ENCODE results near the gene GART. TPM values are rescaled to one million over a fixed set of nuclear protein-coding genes. Genes with fewer than 3 reads are reported as not detected.

The GART gene
- total and polyA plus RNA-seq, 12 donors = 15.1 to 80.8 (median 59.5) TPM

DNA sequence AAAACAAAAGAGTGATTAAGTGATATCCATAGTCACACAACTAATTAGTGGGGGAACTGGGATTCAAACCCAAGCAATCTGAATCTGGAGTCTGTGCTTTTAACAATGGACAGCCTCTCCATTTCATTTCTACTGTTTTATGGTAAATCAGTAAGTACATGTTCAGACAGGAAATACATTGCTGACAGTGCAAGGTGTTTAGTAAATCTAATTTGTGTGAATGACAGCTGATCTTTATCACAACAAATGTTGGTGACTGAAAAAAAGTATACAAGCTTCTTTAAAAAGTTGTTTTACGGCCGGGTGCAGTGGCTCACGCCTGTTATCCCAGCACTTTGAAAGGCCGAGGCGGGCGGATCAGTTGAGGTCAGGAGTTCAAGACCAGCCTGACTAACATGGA, 26.0 kb upstream of the GART start:
- intact Hi-C loops (cut with DNase I) = no loop called here
- H3K4me1 ChIP-seq (replicated peaks in 1 of 2) = peaks cover 3 to 30% of the 10 kb centered on the region in 2 donors
- 68 to 83% (median 77%) methylated on average over 6 of the region's 6 CpGs for WGBS, 4 donors
- H3K9me3 ChIP-seq (replicated peaks in 1 of 3) = peaks cover 0 to 5% (median 0%) of the 10 kb centered on the region in 3 donors
- DNase-seq = no peak
- H3K27me3 ChIP-seq = no peaks in the 10 kb centered on the region
- peaks cover 0 to 77% of the 10 kb centered on the region in 2 donors for H3K36me3 ChIP-seq (replicated peaks in 1 of 2)
- no peak for TF ChIP-seq CTCF (IDR thresholded peaks at IDR 0.05)
- peak overlapping the region in 1 of 5 donors; percentile 63 for H3K27ac ChIP-seq
- H3K4me3 ChIP-seq = no peak overlapping the region

- H3K27me3 ChIP-seq = no peaks in the 10 kb centered on the region
- no peak for TF ChIP-seq CTCF (IDR thresholded peaks at IDR 0.05)
- TF ChIP-seq POLR2A (IDR thresholded peaks at IDR 0.05) = no peak
- H3K4me1 ChIP-seq (replicated peaks in 1 of 2) = peaks cover 0 to 23% of the 10 kb centered on the region in 2 donors
- no peak overlapping the region for H3K4me3 ChIP-seq
- H3K27ac ChIP-seq = no peak overlapping the region
- intact Hi-C loops (cut with DNase I) = no loop called here
- H3K9me3 ChIP-seq (replicated peaks in 1 of 3) = peaks cover 0 to 5% (median 0%) of the 10 kb centered on the region in 3 donors
- WGBS, 4 donors = 93 to 98% (median 94%) methylated on average over 2 of the region's 2 CpGs
- no peak for DNase-seq
- peaks cover 0 to 77% of the 10 kb centered on the region in 2 donors for H3K36me3 ChIP-seq (replicated peaks in 1 of 2)
Observed at GRCh38 chr21:33566514-33566913, 24.6 kb upstream of the GART start.

GRCh38 chr21:33562389-33562788, 20.5 kb upstream of the GART start:
- Histone ChIP-seq H3K36me3 (replicated peaks in 1 of 2) (peaks cover 0 to 77% of the 10 kb centered on the region in 2 donors), H3K9me3 (replicated peaks in 1 of 3) (no peaks in the 10 kb centered on the region), H3K4me3 (no peak overlapping the region), H3K27ac (no peak overlapping the region), H3K27me3 (no peaks in the 10 kb centered on the region), H3K4me1 (replicated peaks in 1 of 2) (peaks cover 0 to 20% of the 10 kb centered on the region in 2 donors)
- intact Hi-C loops (cut with DNase I) = no loop called here
- TF ChIP-seq POLR2A (IDR thresholded peaks at IDR 0.05) (no peak), CTCF (IDR thresholded peaks at IDR 0.05) (no peak)
- DNase-seq = no peak
- WGBS, 4 donors = 91 to 98% (median 98%) methylated on average over 2 of the region's 2 CpGs

DNA sequence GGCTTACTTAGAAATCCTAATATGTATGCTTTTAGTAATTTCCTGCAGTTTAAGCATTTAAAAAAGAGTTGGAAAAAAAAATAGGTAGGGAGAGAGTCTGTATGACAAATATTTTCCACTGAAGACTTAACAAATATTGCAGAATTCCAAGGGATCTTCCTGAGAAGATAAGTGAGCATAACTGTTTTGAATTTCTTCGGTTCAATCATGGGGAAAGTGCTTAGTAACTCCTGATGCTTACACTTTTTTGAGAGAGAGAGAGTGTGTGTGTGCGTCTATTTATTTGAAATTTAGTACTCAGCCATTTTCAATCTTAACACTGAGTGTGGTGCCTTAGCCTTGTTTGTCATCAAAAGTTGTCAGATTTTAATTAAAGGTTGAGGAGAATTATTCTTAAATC, 19.5 kb upstream of the GART start:
- peak overlapping the region in 1 of 5 donors; percentile 25 for H3K27ac ChIP-seq
- intact Hi-C loops (cut with DNase I) = no loop called here
- no peaks in the 10 kb centered on the region for H3K27me3 ChIP-seq
- H3K4me1 ChIP-seq (replicated peaks in 1 of 2) = peaks cover 0 to 26% of the 10 kb centered on the region in 2 donors
- 59 to 84% (median 72%) methylated on average over 2 of the region's 2 CpGs for WGBS, 4 donors
- no peak overlapping the region for H3K4me3 ChIP-seq
- no peak for TF ChIP-seq CTCF (IDR thresholded peaks at IDR 0.05)
- TF ChIP-seq POLR2A (IDR thresholded peaks at IDR 0.05) = no peak
- H3K9me3 ChIP-seq (replicated peaks in 1 of 3) = no peaks in the 10 kb centered on the region
- H3K36me3 ChIP-seq (replicated peaks in 1 of 2) = peaks cover 0 to 79% of the 10 kb centered on the region in 2 donors
- DNase-seq = no peak

Measured in adrenal gland (tissue), 12 donors.